Activated naive CD8-positive, alpha-beta T cell treated with anti-CD3 and anti-CD28 coated beads, Interleukin-2, amount 10 ng/mL, durations not matched to agents 7 days and 5 days (primary cell): Measurements from ENCODE around the gene L3MBTL4. TPM values are rescaled to one million over a fixed set of nuclear protein-coding genes. Genes with fewer than 3 reads are reported as not detected.

ENCODE experiments used
- ATAC-seq: fragments of 150-1000 bp; cut with Tn5 transposase; one replicate; pipeline ENCODE4 v1.10.0; 2021; ENCODE audit warnings: low read depth, moderate library complexity
- POLR2A ChIA-PET: fragments of 350-600 bp; sonication (Branson Sonifier 250); formaldehyde crosslinking; loops from one replicate; lab custom pipeline; 2021; ENCODE audit warnings: antibody characterized with exemption; lab: Charles Lee
- DNase-seq: peaks from one replicate; pipeline ENCODE4 v3.0.0; 2021
- H3K27ac Mint-ChIP-seq: one replicate; pipeline ENCODE4 v1.8.0; 2022; ENCODE audit warnings: mild to moderate bottlenecking, mixed read lengths
- H3K27me3 Mint-ChIP-seq: one replicate; pipeline ENCODE4 v1.8.0; 2022; ENCODE audit warnings: mild to moderate bottlenecking, moderate library complexity, mixed read lengths
- H3K36me3 Mint-ChIP-seq: one replicate; pipeline ENCODE4 v1.8.0; 2021; ENCODE audit warnings: mild to moderate bottlenecking, mixed read lengths
- H3K4me1 Mint-ChIP-seq: one replicate; pipeline ENCODE4 v1.8.0; 2021; ENCODE audit warnings: mixed read lengths
- H3K4me3 Mint-ChIP-seq: one replicate; pipeline ENCODE4 v1.8.0; 2022; ENCODE audit warnings: mild to moderate bottlenecking, moderate library complexity, mixed read lengths
- H3K9me3 Mint-ChIP-seq: one replicate; pipeline ENCODE4 v1.8.0; 2021; ENCODE audit warnings: mixed read lengths
- total RNA-seq, 2 experiments: library from RNA; stranded (reverse); gene quantifications; one replicate each; pipeline ENCODE4 v1.2.3, GENCODE V29; 2021

Gene L3MBTL4
- total RNA-seq, 2 experiments from 2014 or later = 0.08 to 0.09 TPM

DNA sequence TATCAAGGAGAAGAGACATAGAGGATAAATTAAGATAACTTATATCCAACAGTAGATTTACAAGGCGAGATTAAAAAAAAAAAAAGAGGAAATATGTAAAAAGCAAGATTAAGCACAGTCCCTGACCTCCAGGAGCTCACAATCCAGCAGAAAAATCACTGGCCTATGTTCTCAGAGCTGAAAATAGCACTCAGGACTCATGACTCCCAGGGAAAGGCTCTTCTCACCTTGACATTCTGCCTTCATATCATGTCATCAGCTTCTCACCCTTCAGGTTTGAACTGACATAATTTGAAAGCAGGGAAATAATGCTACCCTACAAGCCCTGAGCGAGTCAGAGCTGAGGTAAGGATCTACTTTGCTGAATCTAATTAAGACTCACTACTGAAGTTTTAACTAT is 82.8 kb downstream of the L3MBTL4 start:
- no peak for ATAC-seq
- Mint-ChIP-seq H3K36me3 (no peaks in the 10 kb centered on the region), H3K9me3 (no peaks in the 10 kb centered on the region), H3K27ac (no peak overlapping the region), H3K27me3 (no peaks in the 10 kb centered on the region), H3K4me3 (no peak overlapping the region), H3K4me1 (no peaks in the 10 kb centered on the region)
- DNase-seq = no peak
- POLR2A ChIA-PET = no interaction called here

- DNase-seq (no peak), ATAC-seq (no peak)
- H3K36me3 Mint-ChIP-seq = no peaks in the 10 kb centered on the region
- H3K9me3 Mint-ChIP-seq = peaks cover 3% of the 10 kb centered on the region
- no peak overlapping the region for H3K4me3 Mint-ChIP-seq
- no peaks in the 10 kb centered on the region for H3K27me3 Mint-ChIP-seq
- H3K27ac Mint-ChIP-seq = no peak overlapping the region
- POLR2A ChIA-PET = no interaction called here
- no peaks in the 10 kb centered on the region for H3K4me1 Mint-ChIP-seq
Measured at GRCh38 chr18:6330786-6331185, 83.9 kb downstream of the L3MBTL4 start.

DNA sequence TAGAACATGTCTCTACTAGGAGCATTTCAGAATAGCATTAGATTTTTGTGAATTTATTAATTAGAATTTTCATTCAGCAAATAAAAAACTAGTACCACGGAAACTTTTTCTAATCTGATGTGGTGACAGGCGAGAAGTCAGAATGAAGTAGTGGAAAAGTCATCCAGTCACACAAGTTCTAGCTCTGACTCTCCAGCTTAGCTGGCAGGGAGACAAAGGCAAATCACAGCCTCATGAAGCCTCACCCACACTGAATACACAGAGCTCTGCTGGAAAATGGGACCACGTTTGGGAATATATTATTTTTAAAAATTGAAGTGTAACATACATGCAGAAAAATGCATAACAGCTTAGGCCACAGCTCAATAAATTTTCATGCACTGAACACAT is 86.1 kb downstream of the L3MBTL4 start:
- ATAC-seq = no peak
- no peak for DNase-seq
- H3K4me1 Mint-ChIP-seq = no peaks in the 10 kb centered on the region
- no peak overlapping the region for H3K27ac Mint-ChIP-seq
- H3K4me3 Mint-ChIP-seq = no peak overlapping the region
- H3K27me3 Mint-ChIP-seq = no peaks in the 10 kb centered on the region
- no peaks in the 10 kb centered on the region for H3K36me3 Mint-ChIP-seq
- H3K9me3 Mint-ChIP-seq = peaks cover 3% of the 10 kb centered on the region
- POLR2A ChIA-PET = no interaction called here

GRCh38 chr18:6327895-6328620 is 86.7 kb downstream of the L3MBTL4 start:
- Mint-ChIP-seq H3K9me3 (peaks cover 8% of the 10 kb centered on the region), H3K27ac (no peak overlapping the region), H3K36me3 (no peaks in the 10 kb centered on the region), H3K4me1 (no peaks in the 10 kb centered on the region), H3K27me3 (no peaks in the 10 kb centered on the region), H3K4me3 (no peak overlapping the region)
- DNase-seq (no peak), ATAC-seq (no peak)
- POLR2A ChIA-PET = no interaction called here

DNA sequence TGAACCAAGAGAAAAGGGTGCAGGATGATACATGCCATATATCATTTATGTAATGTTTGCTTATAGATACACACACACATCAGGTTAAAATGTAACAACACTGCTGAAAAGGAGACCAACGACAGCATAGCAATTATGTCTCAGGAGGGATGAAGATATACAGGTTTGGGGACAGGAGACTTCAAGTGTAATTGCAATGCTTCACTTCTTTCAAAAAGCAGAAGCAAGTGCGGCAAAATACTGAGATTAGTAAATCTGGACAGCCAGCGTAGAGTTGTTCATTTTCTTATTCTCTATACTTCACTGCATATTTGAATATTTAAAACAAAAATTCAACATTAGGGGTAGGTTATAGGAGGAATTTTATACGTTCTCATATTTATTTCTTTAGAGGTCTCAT is 87.2 kb downstream of the L3MBTL4 start:
- no peaks in the 10 kb centered on the region for H3K4me1 Mint-ChIP-seq
- H3K27ac Mint-ChIP-seq = no peak overlapping the region
- no peaks in the 10 kb centered on the region for H3K27me3 Mint-ChIP-seq
- DNase-seq = no peak
- no peaks in the 10 kb centered on the region for H3K36me3 Mint-ChIP-seq
- H3K4me3 Mint-ChIP-seq = no peak overlapping the region
- ATAC-seq = no peak
- H3K9me3 Mint-ChIP-seq = peaks cover 10% of the 10 kb centered on the region
- POLR2A ChIA-PET = no interaction called here

DNA sequence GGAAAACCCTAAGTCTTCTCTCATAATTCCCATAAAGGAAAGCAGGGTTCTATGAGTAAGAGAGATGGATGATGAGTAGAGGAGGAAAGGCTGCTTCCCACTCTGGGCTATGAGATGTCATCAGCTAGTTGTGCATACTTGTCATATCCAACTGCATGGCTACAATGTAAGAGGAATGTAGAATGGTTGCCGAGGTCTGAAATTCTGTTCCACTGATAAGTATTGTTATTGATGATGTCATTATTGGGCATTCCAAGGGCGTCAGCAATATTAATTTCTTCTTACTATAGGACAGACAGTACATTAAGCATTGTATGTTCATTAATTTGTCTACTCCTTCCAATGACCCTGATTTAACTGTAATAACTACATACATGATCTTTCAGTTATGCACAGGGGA is 88.1 kb downstream of the L3MBTL4 start:
- Mint-ChIP-seq H3K4me1 (no peaks in the 10 kb centered on the region), H3K4me3 (no peak overlapping the region), H3K36me3 (no peaks in the 10 kb centered on the region), H3K27ac (no peak overlapping the region), H3K27me3 (no peaks in the 10 kb centered on the region), H3K9me3 (peaks cover 10% of the 10 kb centered on the region)
- no peak for DNase-seq
- no peak for ATAC-seq
- POLR2A ChIA-PET = no interaction called here

- no peak for ATAC-seq
- no peaks in the 10 kb centered on the region for H3K36me3 Mint-ChIP-seq
- POLR2A ChIA-PET = no interaction called here
- no peak overlapping the region for H3K27ac Mint-ChIP-seq
- DNase-seq = no peak
- peaks cover 11% of the 10 kb centered on the region for H3K9me3 Mint-ChIP-seq
- H3K4me3 Mint-ChIP-seq = no peak overlapping the region
- H3K4me1 Mint-ChIP-seq = no peaks in the 10 kb centered on the region
- no peaks in the 10 kb centered on the region for H3K27me3 Mint-ChIP-seq
Measured at GRCh38 chr18:6323319-6323889, 91.3 kb downstream of the L3MBTL4 start.

DNA sequence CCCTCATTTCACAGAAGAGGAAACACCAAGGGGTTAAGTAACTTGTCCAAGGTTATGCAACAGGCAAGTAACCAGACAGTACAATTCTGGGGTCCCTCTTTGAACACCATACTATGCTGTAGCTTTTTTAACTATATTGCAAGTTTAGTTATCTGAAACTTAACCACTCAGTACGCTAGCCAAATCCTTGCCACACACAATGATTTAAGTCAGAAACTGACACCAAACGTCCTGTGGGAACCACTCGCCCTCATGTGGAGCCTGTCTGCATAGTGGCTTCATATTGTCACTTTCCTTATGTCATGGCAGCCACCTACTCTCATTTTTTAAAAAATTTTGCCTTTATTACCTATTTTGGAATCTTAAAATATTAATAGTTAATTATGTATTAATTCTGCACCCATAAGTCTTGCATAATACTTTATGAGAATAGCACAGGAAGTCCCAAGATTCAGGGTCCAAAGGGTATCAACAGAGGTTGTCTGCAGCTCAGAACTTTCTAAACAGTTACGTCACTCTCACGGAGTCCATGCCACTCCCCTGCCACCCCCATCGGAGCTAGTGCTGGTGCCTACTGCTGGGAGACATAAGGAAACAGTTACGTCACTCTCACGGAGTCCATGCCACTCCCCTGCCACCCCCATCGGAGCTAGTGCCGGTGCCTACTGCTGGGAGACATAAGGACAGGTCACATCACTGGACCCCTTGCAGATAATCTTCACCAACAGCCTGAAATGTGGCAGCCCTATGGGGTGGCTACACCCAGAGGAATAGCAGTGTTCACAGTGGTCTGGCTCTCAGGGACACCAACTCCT is 99.0 kb downstream of the L3MBTL4 start:
- Mint-ChIP-seq H3K4me3 (no peak overlapping the region), H3K27ac (no peak overlapping the region), H3K36me3 (no peaks in the 10 kb centered on the region), H3K9me3 (peaks cover 4% of the 10 kb centered on the region), H3K27me3 (no peaks in the 10 kb centered on the region), H3K4me1 (no peaks in the 10 kb centered on the region)
- no peak for ATAC-seq
- POLR2A ChIA-PET = no interaction called here
- no peak for DNase-seq

DNA sequence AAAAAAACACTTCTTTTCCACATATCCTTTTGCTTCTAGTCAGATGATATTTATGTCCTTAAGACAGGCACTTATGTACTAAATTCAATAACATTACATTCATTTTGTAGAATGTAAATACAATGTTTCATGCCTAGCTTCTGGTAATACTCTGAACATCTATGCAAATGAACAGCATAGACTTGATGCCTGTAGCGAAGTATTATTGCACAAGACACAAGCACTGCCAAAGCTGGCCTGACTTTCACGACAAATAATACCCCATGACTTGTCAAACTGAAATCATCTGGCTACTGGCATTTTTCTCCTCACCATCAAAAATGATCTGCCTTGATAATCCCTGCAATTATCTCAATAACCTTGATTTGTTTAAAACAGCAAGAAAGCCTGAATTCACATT is 101.3 kb downstream of the L3MBTL4 start:
- no peak for ATAC-seq
- peaks cover 4% of the 10 kb centered on the region for H3K9me3 Mint-ChIP-seq
- H3K4me3 Mint-ChIP-seq = no peak overlapping the region
- DNase-seq = no peak
- no peaks in the 10 kb centered on the region for H3K27me3 Mint-ChIP-seq
- POLR2A ChIA-PET = no interaction called here
- no peaks in the 10 kb centered on the region for H3K4me1 Mint-ChIP-seq
- no peaks in the 10 kb centered on the region for H3K36me3 Mint-ChIP-seq
- no peak overlapping the region for H3K27ac Mint-ChIP-seq

DNA sequence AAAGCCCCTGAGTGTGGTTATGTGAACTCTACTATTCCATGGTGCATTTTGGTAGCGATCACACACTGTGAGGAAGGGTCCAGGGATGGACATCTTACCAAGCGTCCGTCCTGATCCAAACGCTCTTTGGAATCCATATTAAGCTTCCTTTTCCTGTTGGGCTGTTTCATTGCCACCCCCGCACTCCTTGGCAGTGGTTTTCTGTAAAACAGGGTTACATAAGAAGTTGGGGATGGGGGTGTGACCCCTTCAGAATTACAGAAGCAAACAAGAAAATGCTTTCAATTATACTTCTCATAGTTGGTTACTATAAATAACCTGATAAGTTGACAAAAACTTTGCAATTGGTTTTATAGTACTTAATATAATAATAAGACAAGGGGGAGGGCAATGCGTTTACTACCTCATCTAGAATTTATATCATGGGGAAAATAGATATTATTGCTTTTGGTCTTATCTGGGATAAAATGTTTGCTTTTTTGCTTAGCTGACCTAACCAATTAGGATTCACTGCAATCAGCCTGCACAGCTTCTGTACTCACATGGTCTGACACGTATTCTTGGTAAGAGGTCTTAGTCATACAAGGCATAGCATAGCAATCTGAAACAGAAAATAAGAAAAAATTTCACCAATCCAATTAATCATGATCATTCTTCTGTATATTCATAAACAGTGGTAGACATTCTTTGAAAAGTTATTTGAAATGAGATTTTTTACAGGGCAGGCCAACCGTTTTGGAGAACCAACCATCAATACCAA is 103.1 kb downstream of the L3MBTL4 start:
- Mint-ChIP-seq H3K4me3 (no peak overlapping the region), H3K27ac (no peak overlapping the region), H3K4me1 (no peaks in the 10 kb centered on the region), H3K9me3 (peaks cover 4% of the 10 kb centered on the region), H3K36me3 (no peaks in the 10 kb centered on the region), H3K27me3 (no peaks in the 10 kb centered on the region)
- DNase-seq = no peak
- no peak for ATAC-seq
- POLR2A ChIA-PET = no interaction called here

- DNase-seq = no peak
- H3K9me3 Mint-ChIP-seq = peaks cover 4% of the 10 kb centered on the region
- H3K27me3 Mint-ChIP-seq = no peaks in the 10 kb centered on the region
Measured at GRCh38 chr18:6310714-6311113, 104.0 kb downstream of the L3MBTL4 start.

GRCh38 chr18:6297875-6298274 is 116.8 kb downstream of the L3MBTL4 start:
- H3K27me3 Mint-ChIP-seq = no peaks in the 10 kb centered on the region
- no peaks in the 10 kb centered on the region for H3K9me3 Mint-ChIP-seq
- ATAC-seq (no peak), DNase-seq (no peak)
- no peak overlapping the region for H3K27ac Mint-ChIP-seq
- peaks cover 7% of the 10 kb centered on the region for H3K4me1 Mint-ChIP-seq
- H3K36me3 Mint-ChIP-seq = no peaks in the 10 kb centered on the region
- POLR2A ChIA-PET = no interaction called here
- H3K4me3 Mint-ChIP-seq = no peak overlapping the region

More at GRCh38 chr18:6310714-6311113, 104.0 kb downstream of the L3MBTL4 start:
- Mint-ChIP-seq H3K36me3 (no peaks in the 10 kb centered on the region), H3K4me1 (no peaks in the 10 kb centered on the region), H3K4me3 (no peak overlapping the region), H3K27ac (no peak overlapping the region)
- no peak for ATAC-seq
- POLR2A ChIA-PET = no interaction called here

GRCh38 chr18:6294148-6294784 is 120.4 kb downstream of the L3MBTL4 start:
- Mint-ChIP-seq H3K36me3 (no peaks in the 10 kb centered on the region), H3K4me3 (peak overlapping the region; percentile 31)

More at GRCh38 chr18:6294148-6294784, 120.4 kb downstream of the L3MBTL4 start:
- no peak for ATAC-seq
- Mint-ChIP-seq H3K27ac (peak overlapping the region; percentile 34), H3K4me1 (peaks cover 7% of the 10 kb centered on the region), H3K9me3 (no peaks in the 10 kb centered on the region), H3K27me3 (no peaks in the 10 kb centered on the region)
- DNase-seq = no peak
- POLR2A ChIA-PET = no interaction called here
